ENCODE results near the gene SLC6A17. TPM values are rescaled to one million over a fixed set of nuclear protein-coding genes. Genes with fewer than 3 reads are reported as not detected.
A peak's percentile ranks its signal among the peaks of the same experiment; 100 is the strongest.

The SLC6A17 gene
- total and polyA plus RNA-seq, 9 of the 15 experiments (the other 6 are each of a cell fraction or from before 2014, with no cell fraction given) = not detected

GRCh38 chr1:110235181-110235833, 85.0 kb downstream of the SLC6A17 start:
- Histone ChIP-seq H3K4me2 (ENCODE audit: insufficient read depth, low read length) (peak overlapping the region; percentile 39), H3K9ac (ENCODE audit: insufficient read depth in 1 of 2, low read depth in 2 of 2, low read length in 2 of 2) (peak overlapping the region in 1 of 2 experiments; percentile 6; a peak in 2 of 4 replicates), H3K27me3 (ENCODE audit: control insufficient read depth in 2 of 2, insufficient read depth in 2 of 2, low read length in 2 of 2) (peaks cover 24 to 76% of the 10 kb centered on the region in 2 experiments), H4K20me1 (replicated peaks; ENCODE audit: control insufficient read depth, insufficient read depth, low read length) (peaks cover 3% of the 10 kb centered on the region; the same call in 1 of the 2 replicates), H2AFZ (ENCODE audit: low read depth, low read length) (0 out of 2 replicates have a peak overlapping the region, but pooled peaks have one; percentile 28), H3K4me3 (no peak overlapping the region), H3K36me3 (ENCODE audit: control insufficient read depth, insufficient read depth, low read length) (no peaks in the 10 kb centered on the region), H3K9me1 (ENCODE audit: control insufficient read depth, insufficient read depth, low read length) (no peaks in the 10 kb centered on the region), H3K9me3 (replicated peaks; ENCODE audit: control insufficient read depth, insufficient read depth, low read depth, low read length) (no peaks in the 10 kb centered on the region), H3K27ac (ENCODE audit: extremely low read depth, low read depth, low read length) (peak overlapping the region; percentile 40; the same call in 1 of the 3 replicates), H3K79me2 (ENCODE audit: control insufficient read depth, insufficient read depth, low read length) (no peaks in the 10 kb centered on the region), H3K4me1 (replicated peaks in 1 of 2; ENCODE audit: control insufficient read depth in 2 of 2, insufficient read depth in 2 of 2, low read length in 2 of 2) (peaks cover 3 to 18% of the 10 kb centered on the region in 2 experiments; a peak in 4 of 5 replicates)
- ATAC-seq (no peak; the same call in 2 of the 3 replicates), FAIRE-seq (no peak), DNase-seq (ENCODE audit: extremely low read depth in 1 of 4, low spot score in 3 of 4) (no peak)
- TF ChIP-seq TBL1XR1 (IDR thresholded peaks at IDR 0.05; ENCODE audit: low read length in 2 of 2) (no peak), HDAC1 (IDR thresholded peaks at IDR 0.05) (no peak), ZFP30 (CRISPR knock-in tag; IDR thresholded peaks at IDR 0.05; ENCODE audit: borderline replicate concordance) (no peak), TCF15 (CRISPR knock-in tag; IDR thresholded peaks at IDR 0.05) (no peak), POLR3G (IDR thresholded peaks at IDR 0.05; ENCODE audit: extremely low read depth, insufficient read length, insufficient replicate concordance) (no peak)
- TF ChIP-seq, protein P1, sequence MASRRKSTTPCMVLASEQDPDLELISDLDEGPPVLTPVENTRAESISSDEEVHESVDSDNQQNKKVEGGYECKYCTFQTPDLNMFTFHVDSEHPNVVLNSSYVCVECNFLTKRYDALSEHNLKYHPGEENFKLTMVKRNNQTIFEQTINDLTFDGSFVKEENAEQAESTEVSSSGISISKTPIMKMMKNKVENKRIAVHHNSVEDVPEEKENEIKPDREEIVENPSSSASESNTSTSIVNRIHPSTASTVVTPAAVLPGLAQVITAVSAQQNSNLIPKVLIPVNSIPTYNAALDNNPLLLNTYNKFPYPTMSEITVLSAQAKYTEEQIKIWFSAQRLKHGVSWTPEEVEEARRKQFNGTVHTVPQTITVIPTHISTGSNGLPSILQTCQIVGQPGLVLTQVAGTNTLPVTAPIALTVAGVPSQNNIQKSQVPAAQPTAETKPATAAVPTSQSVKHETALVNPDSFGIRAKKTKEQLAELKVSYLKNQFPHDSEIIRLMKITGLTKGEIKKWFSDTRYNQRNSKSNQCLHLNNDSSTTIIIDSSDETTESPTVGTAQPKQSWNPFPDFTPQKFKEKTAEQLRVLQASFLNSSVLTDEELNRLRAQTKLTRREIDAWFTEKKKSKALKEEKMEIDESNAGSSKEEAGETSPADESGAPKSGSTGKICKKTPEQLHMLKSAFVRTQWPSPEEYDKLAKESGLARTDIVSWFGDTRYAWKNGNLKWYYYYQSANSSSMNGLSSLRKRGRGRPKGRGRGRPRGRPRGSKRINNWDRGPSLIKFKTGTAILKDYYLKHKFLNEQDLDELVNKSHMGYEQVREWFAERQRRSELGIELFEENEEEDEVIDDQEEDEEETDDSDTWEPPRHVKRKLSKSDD (conservative IDR thresholded peaks at IDR 0.05; ENCODE audit: low read length) = no peak
- ChIA-PET CTCF (ENCODE audit: low intra/inter-chr PET ratio) (no interaction called here), POLR2A (interaction anchor here (0.6 to 1.8 kb wide), 3 partner anchors 10 to 56 kb away, joined by 3 to 9 read pairs (median 3); no protein-coding TSS in a partner anchor)
- no TSS peak for BruUV-seq (replicated peaks)
- WGBS (ENCODE audit: insufficient coverage, low coverage, missing lambda C conversion rate) = 20% methylated on average over 13 of the region's 13 CpGs
- intact Hi-C loops (cut with micrococcal nuclease) (no loop called here), in situ Hi-C loops (cut with MboI) (no loop called here)

All from K562 (cell line).